ENCODE data around the gene PARP1.

DNA sequence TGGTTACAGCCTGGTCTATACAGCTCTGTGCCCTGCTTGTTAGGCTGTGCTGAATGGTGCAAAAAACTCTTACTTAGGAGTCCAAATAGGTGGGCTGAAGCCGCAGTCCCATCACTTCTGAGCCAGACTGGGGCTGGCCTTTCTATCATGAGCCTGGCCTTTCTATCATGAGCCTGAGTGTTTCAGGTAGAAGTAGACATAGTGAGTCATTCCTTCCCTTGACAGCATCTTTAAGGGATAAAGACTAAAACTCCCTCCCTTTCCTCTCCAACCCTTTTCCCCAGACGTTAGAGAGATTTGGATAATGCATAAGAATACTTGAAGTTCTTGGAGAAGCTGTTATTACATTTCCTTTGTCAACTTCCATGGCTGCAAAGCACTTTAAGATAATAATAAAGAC, 46.5 kb upstream of the PARP1 start:
- TF ChIP-seq, protein P1, sequence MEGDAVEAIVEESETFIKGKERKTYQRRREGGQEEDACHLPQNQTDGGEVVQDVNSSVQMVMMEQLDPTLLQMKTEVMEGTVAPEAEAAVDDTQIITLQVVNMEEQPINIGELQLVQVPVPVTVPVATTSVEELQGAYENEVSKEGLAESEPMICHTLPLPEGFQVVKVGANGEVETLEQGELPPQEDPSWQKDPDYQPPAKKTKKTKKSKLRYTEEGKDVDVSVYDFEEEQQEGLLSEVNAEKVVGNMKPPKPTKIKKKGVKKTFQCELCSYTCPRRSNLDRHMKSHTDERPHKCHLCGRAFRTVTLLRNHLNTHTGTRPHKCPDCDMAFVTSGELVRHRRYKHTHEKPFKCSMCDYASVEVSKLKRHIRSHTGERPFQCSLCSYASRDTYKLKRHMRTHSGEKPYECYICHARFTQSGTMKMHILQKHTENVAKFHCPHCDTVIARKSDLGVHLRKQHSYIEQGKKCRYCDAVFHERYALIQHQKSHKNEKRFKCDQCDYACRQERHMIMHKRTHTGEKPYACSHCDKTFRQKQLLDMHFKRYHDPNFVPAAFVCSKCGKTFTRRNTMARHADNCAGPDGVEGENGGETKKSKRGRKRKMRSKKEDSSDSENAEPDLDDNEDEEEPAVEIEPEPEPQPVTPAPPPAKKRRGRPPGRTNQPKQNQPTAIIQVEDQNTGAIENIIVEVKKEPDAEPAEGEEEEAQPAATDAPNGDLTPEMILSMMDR (IDR thresholded peaks at IDR 0.05) = no peak
- TF ChIP-seq EZH2 (IDR thresholded peaks at IDR 0.05) = no peak

Data from neural progenitor cell (in vitro differentiated cells).